Dendritic cell treated with granulocyte-macrophage colony-stimulating factor and Interleukin-4, amounts not matched to agents 40 ng/mL and 50 ng/mL, for 4 days (primary cell): Measurements from ENCODE around the gene NDUFS8.

Experiments
- H3K27ac Mint-ChIP-seq: one replicate; pipeline ENCODE4 v1.8.0; 2022; ENCODE audit warnings: mild to moderate bottlenecking, mixed read lengths
- H3K27me3 Mint-ChIP-seq: one replicate; pipeline ENCODE4 v1.8.0; 2022; ENCODE audit warnings: mild to moderate bottlenecking, mixed read lengths
- H3K36me3 Mint-ChIP-seq: one replicate; pipeline ENCODE4 v1.8.0; 2022; ENCODE audit warnings: low read depth, mixed read lengths
- H3K4me1 Mint-ChIP-seq: one replicate; pipeline ENCODE4 v1.8.0; 2022; ENCODE audit warnings: low read depth, mixed read lengths
- H3K4me3 Mint-ChIP-seq: one replicate; pipeline ENCODE4 v1.8.0; 2022; ENCODE audit warnings: mild to moderate bottlenecking, moderate library complexity, mixed read lengths
- H3K9me3 Mint-ChIP-seq: one replicate; pipeline ENCODE4 v1.8.0; 2022; ENCODE audit warnings: mixed read lengths
- intact Hi-C: fragments of 100-400 bp; cut with micrococcal nuclease; formaldehyde crosslinking; loops from one replicate; pipeline ENCODE4 v1.15.0; 2022

Gene NDUFS8

DNA sequence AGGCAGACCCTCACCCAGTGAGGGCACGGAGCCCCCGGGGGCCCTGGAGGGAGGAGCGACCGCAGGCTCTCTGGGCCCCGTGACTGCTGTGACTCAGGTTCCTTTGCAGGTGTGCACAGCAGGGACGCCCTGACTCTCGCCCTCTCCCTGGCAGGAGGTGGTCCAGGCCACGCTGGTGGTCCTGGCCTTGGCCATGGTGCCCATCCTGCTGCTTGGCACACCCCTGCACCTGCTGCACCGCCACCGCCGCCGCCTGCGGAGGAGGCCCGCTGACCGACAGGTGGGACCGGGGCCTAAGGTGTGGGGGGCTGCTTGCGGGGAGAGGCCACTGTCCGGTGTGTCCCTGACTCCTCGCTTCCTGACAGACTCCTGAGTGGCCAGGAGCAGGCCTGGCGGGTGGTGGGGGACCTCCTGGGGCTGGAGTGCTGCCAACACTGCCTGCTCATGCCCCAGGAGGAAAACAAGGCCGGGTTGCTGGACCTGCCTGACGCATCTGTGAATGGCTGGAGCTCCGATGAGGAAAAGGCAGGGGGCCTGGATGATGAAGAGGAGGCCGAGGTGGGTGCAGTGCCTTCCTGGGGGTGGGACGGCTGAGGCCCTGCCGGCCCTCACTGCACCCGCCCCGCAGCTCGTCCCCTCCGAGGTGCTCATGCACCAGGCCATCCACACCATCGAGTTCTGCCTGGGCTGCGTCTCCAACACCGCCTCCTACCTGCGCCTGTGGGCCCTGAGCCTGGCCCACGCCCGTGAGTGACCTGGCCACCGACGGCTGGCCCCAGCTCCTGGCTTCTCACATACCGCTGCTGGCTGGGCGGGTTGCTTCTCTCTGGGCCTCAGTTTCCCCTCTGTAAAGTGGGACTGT lies 19.3 kb downstream of the NDUFS8 start:
- no peak overlapping the region for H3K27ac Mint-ChIP-seq
- peaks cover 25% of the 10 kb centered on the region for H3K4me1 Mint-ChIP-seq
- no peaks in the 10 kb centered on the region for H3K9me3 Mint-ChIP-seq
- intact Hi-C loops, result no loop called here
- peaks cover 97% of the 10 kb centered on the region for H3K36me3 Mint-ChIP-seq
- no peaks in the 10 kb centered on the region for H3K27me3 Mint-ChIP-seq
- H3K4me3 Mint-ChIP-seq, result no peak overlapping the region

DNA sequence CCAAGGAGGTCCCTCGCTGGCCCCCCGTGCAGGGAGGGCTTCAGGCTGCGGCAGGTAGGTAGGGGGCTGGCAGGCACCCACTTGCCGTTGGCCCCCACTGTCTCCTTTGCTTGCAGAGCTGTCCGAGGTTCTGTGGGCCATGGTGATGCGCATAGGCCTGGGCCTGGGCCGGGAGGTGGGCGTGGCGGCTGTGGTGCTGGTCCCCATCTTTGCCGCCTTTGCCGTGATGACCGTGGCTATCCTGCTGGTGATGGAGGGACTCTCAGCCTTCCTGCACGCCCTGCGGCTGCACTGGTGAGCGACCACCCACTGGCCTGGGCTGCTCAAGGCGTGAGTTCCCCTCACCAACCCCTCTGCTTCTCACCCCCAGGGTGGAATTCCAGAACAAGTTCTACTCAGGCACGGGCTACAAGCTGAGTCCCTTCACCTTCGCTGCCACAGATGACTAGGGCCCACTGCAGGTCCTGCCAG lies 19.9 kb downstream of the NDUFS8 start:
- no peaks in the 10 kb centered on the region for H3K27me3 Mint-ChIP-seq
- no peaks in the 10 kb centered on the region for H3K9me3 Mint-ChIP-seq
- peaks cover 90% of the 10 kb centered on the region for H3K36me3 Mint-ChIP-seq
- H3K4me1 Mint-ChIP-seq, result peaks cover 25% of the 10 kb centered on the region
- intact Hi-C loops, result no loop called here
- H3K4me3 Mint-ChIP-seq, result no peak overlapping the region
- no peak overlapping the region for H3K27ac Mint-ChIP-seq

DNA sequence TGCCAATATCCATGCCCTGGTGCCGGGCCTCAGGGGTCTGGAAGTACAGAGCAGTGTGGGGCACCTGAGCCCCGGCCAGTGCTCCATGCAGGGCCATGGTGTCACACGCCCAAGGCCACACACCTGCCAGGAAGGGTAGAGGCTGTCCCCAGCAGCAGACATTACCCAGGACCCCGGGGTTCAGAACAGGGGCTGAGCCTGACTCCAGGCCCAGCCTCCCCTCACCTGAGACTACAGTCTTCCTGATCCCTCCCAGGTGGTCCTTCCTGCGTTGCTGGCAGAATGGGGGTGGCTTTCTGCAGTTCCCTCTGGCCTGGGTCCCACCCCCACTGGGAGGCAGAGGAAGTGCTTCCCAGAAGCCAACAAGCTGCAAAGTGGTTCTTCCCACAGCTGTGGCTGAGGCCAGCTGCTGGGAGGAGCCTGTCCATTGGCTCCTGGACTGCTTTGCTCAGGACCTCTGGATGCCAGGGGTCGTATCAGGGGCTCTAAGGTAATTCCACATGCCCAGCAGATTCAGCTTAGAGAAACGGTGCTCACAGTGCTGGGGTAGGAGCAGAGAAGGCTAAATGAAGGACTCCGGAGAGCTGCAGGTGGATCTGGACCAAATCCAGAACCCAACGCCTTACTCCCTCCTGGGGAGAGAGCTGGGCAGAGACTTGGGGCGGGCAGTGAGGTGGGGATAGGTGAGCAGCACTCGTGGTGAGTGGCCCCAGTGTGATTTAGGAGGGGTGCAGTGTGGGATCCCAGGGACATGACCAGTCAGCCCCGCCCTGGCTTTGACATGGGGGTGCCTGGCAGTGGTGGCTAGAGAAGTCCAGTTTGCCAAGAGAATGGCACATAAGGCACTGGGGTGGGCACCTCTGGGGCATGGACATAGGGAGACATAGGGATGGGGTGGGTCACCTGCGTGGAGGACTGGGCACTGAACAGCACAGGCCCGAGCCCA lies 21.0 kb downstream of the NDUFS8 start:
- Mint-ChIP-seq H3K27me3 (no peaks in the 10 kb centered on the region), H3K27ac (peak overlapping the region; percentile 43)

DNA sequence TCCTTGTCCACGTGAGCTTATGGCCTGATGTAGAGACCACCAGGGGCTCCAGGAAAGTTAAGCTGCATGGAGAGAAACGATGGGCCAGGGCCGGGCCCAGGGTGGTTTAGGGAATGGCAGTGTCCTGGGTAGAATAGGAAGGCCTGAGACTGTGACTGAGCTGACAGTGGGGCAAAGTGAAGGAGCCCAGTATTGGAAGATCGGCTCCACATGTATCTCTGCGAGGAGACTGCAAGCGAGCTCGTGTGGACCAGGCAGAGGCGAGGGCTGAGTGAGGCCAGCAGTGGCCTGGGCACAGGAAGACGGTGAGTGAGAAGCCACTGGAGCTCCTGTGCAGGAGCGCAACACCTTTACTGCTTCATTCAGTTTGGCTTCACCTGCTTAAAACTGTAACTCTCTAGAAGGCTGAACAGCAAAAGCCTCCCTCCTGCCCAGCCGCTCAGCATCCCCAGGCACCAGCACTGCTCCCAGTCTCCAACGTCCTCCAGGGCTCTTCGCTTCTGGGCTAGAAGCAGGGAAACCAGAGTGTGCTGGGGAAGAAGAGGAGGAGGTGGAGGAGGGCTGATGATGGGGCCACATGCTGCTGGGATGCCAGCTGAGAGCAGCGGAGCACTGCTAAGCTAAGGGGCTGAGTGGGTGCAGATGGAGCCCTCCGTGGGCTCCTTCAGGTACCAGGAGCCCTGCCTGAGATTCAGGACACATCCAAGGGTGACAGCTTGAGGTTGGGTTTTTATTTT lies 21.8 kb downstream of the NDUFS8 start:
- intact Hi-C loops, result no loop called here
- H3K36me3 Mint-ChIP-seq, result peaks cover 80% of the 10 kb centered on the region
- no peak overlapping the region for H3K4me3 Mint-ChIP-seq
- peaks cover 25% of the 10 kb centered on the region for H3K4me1 Mint-ChIP-seq
- H3K27me3 Mint-ChIP-seq, result no peaks in the 10 kb centered on the region
- no peaks in the 10 kb centered on the region for H3K9me3 Mint-ChIP-seq
- H3K27ac Mint-ChIP-seq, result peak overlapping the region; percentile 43

More for the DNA sequence above, 21.0 kb downstream of the NDUFS8 start:
- peaks cover 80% of the 10 kb centered on the region for H3K36me3 Mint-ChIP-seq
- no peaks in the 10 kb centered on the region for H3K9me3 Mint-ChIP-seq
- H3K4me3 Mint-ChIP-seq, result no peak overlapping the region
- H3K4me1 Mint-ChIP-seq, result peaks cover 25% of the 10 kb centered on the region
- intact Hi-C loops, result no loop called here

DNA sequence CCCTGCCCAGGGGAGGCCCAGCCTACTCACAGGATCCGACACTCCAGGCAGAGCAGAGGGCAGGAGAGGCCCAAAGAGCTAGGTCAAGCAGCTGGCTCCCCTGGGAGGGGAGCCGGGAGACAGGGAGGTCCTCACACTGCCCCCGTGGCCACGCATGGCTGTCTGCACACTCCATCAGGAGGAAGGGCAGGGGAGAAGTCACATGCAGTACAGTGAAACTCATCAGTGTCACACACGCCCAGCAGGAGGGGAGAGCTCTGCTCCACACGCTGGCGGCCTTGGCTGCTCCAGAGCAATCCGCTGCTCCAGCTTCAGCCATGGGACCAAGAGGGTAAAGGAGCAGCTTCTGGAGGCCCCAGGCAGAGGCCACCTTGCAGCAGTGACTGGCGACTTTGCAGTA lies 22.6 kb downstream of the NDUFS8 start:
- intact Hi-C loops, result no loop called here
- no peak overlapping the region for H3K4me3 Mint-ChIP-seq
- H3K9me3 Mint-ChIP-seq, result no peaks in the 10 kb centered on the region
- no peak overlapping the region for H3K27ac Mint-ChIP-seq
- peaks cover 25% of the 10 kb centered on the region for H3K4me1 Mint-ChIP-seq
- H3K36me3 Mint-ChIP-seq, result peaks cover 80% of the 10 kb centered on the region
- H3K27me3 Mint-ChIP-seq, result no peaks in the 10 kb centered on the region

DNA sequence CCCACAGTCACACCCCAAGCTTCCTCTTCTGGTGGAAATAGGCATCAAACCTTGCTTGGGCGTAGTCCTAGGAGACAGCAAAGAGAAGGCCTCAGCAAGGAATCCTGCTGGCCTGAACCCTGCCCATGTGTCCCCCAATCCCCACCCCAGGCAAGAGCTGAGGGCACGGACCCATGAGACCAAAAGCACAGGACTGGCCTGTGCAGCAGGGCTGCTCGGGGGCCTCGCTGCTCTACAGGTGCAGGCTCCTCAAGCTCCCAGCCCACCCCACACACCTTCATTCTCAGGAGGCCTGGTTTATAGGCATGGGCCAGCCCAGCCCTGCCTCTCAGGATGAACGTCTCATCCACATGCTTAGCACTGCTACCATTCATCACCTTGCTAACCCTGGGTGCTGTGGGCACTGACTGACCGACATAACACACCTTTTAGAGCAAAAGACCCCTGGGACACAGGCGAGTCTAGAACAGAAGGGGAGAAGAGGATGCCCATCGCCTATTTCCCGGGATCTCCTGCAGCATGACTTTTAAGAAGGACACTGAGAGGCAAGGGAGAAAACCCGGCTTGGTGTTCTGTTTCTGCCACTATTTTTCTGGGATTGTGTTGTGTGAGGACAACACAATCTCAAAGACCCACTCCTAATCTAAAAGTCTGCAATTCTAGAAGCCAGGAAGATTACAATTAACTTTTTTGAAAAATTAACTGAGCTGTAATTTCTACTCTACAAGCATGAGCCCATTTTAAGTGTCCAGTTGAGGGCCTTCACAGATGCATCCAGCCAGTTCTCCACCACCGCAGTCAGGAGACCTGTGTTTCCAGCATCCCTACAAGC lies 23.7 kb downstream of the NDUFS8 start:
- H3K27ac Mint-ChIP-seq, result peak overlapping the region; percentile 16

DNA sequence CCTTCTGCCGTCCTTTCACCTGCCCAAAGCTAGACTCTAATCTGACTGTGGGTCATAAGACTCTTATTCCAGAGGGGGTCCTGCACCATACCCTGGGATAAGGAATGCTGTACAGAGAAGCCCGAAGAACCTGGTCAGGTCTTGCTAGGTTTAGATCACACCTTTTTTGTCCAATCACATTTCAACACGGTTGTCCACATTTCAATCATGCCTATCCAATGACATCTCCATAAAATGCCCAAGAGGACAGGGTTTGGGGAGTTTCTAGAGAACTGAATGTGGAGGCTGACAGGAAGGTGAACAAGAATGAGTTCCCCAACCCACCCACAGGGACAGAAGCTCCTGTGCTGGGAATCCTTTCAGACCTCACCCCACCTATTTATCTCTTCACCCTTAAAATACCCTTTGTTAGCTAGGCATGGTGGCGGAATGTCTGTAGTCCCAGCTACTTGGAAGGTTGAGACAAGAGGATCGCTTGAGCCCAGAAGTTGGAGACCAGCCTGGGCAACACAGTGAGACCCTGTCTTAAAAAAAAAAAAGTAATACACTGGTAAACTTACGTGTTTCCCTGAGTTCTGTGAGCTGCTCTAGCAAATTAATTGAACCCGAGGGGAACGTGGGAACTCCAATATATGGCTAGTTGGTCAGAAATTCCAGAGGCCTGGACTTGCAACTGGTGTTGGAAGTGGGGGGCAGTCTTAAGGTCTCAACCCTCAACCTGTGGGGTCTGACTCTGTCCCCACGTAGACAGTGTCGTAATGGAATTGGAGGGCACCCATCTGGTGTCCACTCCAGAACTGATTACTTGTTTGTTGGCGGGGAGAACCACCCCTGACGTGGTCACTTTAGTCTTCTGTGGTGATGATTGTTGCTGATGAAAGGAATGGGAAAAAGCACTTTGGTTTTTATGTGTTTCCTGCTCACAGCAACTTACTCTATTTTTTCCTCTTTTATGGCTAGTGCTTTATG lies 26.1 kb downstream of the NDUFS8 start:
- H3K36me3 Mint-ChIP-seq, result peaks cover 79% of the 10 kb centered on the region
- no peak overlapping the region for H3K4me3 Mint-ChIP-seq
- no peak overlapping the region for H3K27ac Mint-ChIP-seq
- H3K4me1 Mint-ChIP-seq, result peaks cover 11% of the 10 kb centered on the region
- H3K9me3 Mint-ChIP-seq, result no peaks in the 10 kb centered on the region
- no peaks in the 10 kb centered on the region for H3K27me3 Mint-ChIP-seq
- intact Hi-C loops, result no loop called here

More for the DNA sequence above, 23.7 kb downstream of the NDUFS8 start:
- H3K27me3 Mint-ChIP-seq, result no peaks in the 10 kb centered on the region
- intact Hi-C loops, result no loop called here
- H3K36me3 Mint-ChIP-seq, result peaks cover 80% of the 10 kb centered on the region
- peaks cover 25% of the 10 kb centered on the region for H3K4me1 Mint-ChIP-seq
- no peaks in the 10 kb centered on the region for H3K9me3 Mint-ChIP-seq
- H3K4me3 Mint-ChIP-seq, result no peak overlapping the region

DNA sequence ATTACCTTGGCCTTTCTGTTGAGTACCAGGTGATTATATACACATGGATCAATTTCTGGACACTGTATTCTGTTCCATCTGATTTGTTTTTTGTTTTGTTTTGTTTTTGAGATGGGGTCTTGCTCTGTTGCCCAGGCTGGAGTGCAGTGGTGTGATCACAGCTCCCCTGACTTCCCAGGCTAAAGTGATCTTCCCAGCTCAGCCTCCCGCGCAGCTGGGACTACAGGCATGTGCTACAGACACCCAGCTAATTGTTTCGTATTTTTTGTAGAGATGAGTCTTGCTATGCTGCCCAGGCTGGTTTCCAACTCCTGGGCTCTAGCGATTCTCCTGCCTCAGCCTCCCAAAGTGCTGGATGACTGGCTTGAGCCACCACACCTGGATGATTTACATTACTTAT lies 27.3 kb downstream of the NDUFS8 start:
- Mint-ChIP-seq H3K4me3 (no peak overlapping the region), H3K27ac (no peak overlapping the region), H3K27me3 (no peaks in the 10 kb centered on the region), H3K9me3 (no peaks in the 10 kb centered on the region), H3K36me3 (peaks cover 79% of the 10 kb centered on the region), H3K4me1 (peaks cover 5% of the 10 kb centered on the region)
- intact Hi-C loops, result no loop called here

DNA sequence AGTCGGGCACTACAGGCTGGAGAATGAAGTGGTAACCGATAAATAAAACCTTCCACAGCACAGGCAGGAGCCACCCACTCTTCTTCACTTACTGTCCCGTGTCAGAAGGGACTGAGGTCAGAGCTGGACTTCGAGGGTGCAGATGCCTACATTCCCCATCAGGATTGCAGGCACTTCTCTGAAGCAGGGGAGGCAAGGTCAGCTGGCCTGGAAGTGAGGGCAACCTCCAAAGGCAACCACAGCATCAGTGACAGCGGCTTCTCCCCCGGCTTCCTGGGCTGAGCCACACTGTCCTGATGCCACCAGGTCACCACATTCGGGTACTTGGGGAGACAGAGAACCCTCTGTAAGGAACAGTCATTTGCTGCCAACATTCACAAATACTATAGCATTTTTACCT lies 31.0 kb downstream of the NDUFS8 start:
- intact Hi-C loops, result no loop called here
- no peaks in the 10 kb centered on the region for H3K27me3 Mint-ChIP-seq
- no peak overlapping the region for H3K27ac Mint-ChIP-seq
- peaks cover 90% of the 10 kb centered on the region for H3K36me3 Mint-ChIP-seq
- H3K9me3 Mint-ChIP-seq, result no peaks in the 10 kb centered on the region
- H3K4me1 Mint-ChIP-seq, result peaks cover 28% of the 10 kb centered on the region
- H3K4me3 Mint-ChIP-seq, result no peak overlapping the region

DNA sequence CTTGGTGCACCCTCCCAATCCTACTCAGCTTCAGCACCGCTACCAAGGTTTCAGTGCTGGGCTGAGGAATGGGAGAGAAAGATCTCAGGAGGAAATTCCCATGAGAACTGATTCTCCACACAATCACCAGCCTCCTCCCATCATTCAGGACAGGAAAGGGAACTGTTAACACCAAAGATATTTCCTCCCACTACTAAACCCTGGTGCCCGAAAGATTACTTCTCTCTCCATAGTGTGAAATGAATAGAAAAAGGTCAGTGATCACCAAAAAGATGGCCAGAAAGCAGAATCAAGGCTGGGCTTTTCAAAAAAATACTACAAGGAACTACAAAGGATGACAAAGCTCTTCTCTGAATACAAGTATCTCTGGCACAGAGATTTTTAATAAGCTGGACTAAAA lies 34.4 kb downstream of the NDUFS8 start:
- Mint-ChIP-seq H3K4me1 (peaks cover 28% of the 10 kb centered on the region), H3K36me3 (peaks cover 91% of the 10 kb centered on the region), H3K27me3 (no peaks in the 10 kb centered on the region), H3K9me3 (no peaks in the 10 kb centered on the region), H3K27ac (peak overlapping the region; percentile 55), H3K4me3 (no peak overlapping the region)
- intact Hi-C loops, result no loop called here

DNA sequence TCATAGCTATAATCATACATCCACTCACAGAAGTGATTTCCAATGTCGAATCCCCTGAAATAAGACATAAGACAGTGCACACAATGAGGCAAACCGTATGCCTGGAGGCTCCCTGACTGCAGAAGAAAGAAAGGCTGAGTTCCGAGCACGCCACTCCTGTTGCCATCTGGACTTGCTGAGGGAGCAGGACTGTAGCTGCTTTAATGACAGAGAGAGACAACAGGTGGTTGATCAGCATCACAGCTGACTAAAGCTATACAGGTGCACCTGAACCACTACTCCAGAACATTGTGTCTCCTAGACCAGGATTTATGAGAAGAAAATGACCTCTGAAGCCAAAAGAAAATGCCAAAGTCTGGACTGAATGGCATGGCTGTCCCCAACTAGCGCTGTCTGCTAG lies 35.4 kb downstream of the NDUFS8 start:
- Mint-ChIP-seq H3K27me3 (no peaks in the 10 kb centered on the region), H3K4me1 (peaks cover 29% of the 10 kb centered on the region), H3K36me3 (peaks cover 91% of the 10 kb centered on the region), H3K9me3 (no peaks in the 10 kb centered on the region), H3K4me3 (no peak overlapping the region), H3K27ac (peak overlapping the region; percentile 55)
- intact Hi-C loops, result no loop called here

DNA sequence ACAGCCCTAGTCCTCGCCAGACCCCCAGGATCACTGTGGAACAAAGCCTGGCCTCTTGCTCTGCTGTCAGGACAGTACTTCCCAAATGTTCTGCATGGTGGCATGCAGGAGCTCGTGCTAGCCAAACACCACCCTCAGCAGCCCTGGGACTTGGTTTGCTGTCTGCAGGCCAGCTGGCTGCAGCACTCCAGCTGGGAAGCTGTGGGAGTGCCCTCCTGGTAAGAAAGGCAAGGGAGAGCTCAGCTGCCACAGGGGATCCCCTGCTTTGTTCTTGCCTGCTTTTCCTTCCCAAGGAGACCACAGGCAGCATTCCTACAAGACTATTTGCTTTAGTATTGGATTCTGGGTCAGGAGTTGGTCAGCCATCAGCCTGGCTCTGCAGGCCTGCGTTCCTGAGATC lies 36.3 kb downstream of the NDUFS8 start:
- intact Hi-C loops, result no loop called here
- no peaks in the 10 kb centered on the region for H3K27me3 Mint-ChIP-seq
- H3K4me3 Mint-ChIP-seq, result no peak overlapping the region
- H3K9me3 Mint-ChIP-seq, result no peaks in the 10 kb centered on the region
- H3K27ac Mint-ChIP-seq, result no peak overlapping the region
- H3K4me1 Mint-ChIP-seq, result peaks cover 38% of the 10 kb centered on the region
- H3K36me3 Mint-ChIP-seq, result peaks cover 89% of the 10 kb centered on the region
